Left ventricle myocardium inferior (tissue), 1 donor: ENCODE measurements around the gene RING1. TPM values are rescaled to one million over a fixed set of nuclear protein-coding genes. Genes with fewer than 3 reads are reported as not detected.

Experiments used
- DNase-seq: peaks from one replicate; pipeline ENCODE4 v3.0.0-alpha.2; 2020
- H3K27ac ChIP-seq: fragments of 200-600 bp; replicated peaks from 2 replicates; pipeline ENCODE4 v1.8.0; 2021
- H3K27me3 ChIP-seq: fragments of 200-600 bp; 2 replicates; pipeline ENCODE4 v1.8.0; 2021; ENCODE audit warnings: low read depth
- H3K36me3 ChIP-seq: fragments of 200-600 bp; 2 replicates; pipeline ENCODE4 v1.8.0; 2021
- H3K4me1 ChIP-seq: fragments of 200-600 bp; 2 replicates; pipeline ENCODE4 v1.8.0; 2021
- H3K4me3 ChIP-seq: fragments of 200-600 bp; 2 replicates; pipeline ENCODE4 v1.8.0; 2021; ENCODE audit warnings: mild to moderate bottlenecking, moderate library complexity
- H3K9me3 ChIP-seq: fragments of 200-600 bp; replicated peaks from 2 replicates; pipeline ENCODE4 v1.8.0; 2021
- CTCF ChIP-seq: fragments of 200-600 bp; IDR thresholded peaks from 2 replicates; pipeline ENCODE4 v1.8.0; 2021; ENCODE audit warnings: antibody characterized with exemption, mild to moderate bottlenecking, borderline replicate concordance
- intact Hi-C: fragments of 100-400 bp; cut with micrococcal nuclease; formaldehyde crosslinking; loops from one replicate; pipeline ENCODE4 v1.11.0; 2022
- total RNA-seq: library from RNA; stranded (reverse); fragmentation: NEBNext Ultra II Directional; extraction: Animal tissue kit (Norgen Biotek cat#: 25700); gene quantifications from one replicate; pipeline ENCODE4 v1.2.1, GENCODE V29; 2021
- donor health status: DM: no; HTN: yes; CAD: no; lungs with severe emphysema.

Gene RING1
- total RNA-seq, 1 donor from 2014 or later: 28.4 TPM

GRCh38 chr6:33163540-33163939 lies 44.8 kb upstream of the RING1 start:
- H3K27me3 ChIP-seq: no peaks in the 10 kb centered on the region
- no peaks in the 10 kb centered on the region for H3K9me3 ChIP-seq
- DNase-seq: no peak
- H3K4me1 ChIP-seq: peaks cover 16% of the 10 kb centered on the region
- no peaks in the 10 kb centered on the region for H3K36me3 ChIP-seq
- no peak overlapping the region for H3K27ac ChIP-seq
- no peak overlapping the region for H3K4me3 ChIP-seq
- intact Hi-C loops: loop anchor here (5.0 kb wide), 1 partner anchor 84 kb away; no protein-coding TSS in a partner anchor
- TF ChIP-seq CTCF: no peak

DNA sequence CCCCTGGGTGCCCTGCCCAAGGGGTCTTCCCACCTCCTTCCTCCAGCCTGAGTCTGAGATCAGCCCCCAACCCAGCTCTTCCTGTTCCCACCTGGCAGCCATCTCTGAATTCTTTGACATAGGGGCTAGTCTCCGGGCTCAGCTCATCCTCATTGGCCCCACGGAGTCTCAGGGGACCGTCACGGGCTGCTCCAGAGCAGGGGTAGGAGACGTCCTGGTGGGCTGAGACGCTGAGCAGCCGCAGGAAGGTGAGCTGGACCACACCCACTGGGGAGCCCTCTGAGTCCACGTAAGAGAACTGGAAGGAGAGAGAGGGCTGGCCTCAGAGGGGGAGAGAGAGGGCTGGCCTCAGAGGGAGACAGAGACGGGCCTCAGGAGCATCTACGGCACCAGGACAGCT lies 44.1 kb upstream of the RING1 start:
- Histone ChIP-seq H3K4me1 (peaks cover 16% of the 10 kb centered on the region), H3K27ac (no peak overlapping the region), H3K4me3 (no peak overlapping the region), H3K27me3 (no peaks in the 10 kb centered on the region), H3K36me3 (no peaks in the 10 kb centered on the region), H3K9me3 (no peaks in the 10 kb centered on the region)
- DNase-seq: no peak
- TF ChIP-seq CTCF: no peak
- intact Hi-C loops: loop anchor here (5.0 kb wide), 1 partner anchor 83 kb away; no protein-coding TSS in a partner anchor

GRCh38 chr6:33164665-33165373 lies 43.5 kb upstream of the RING1 start:
- Histone ChIP-seq H3K27me3 (no peaks in the 10 kb centered on the region), H3K36me3 (no peaks in the 10 kb centered on the region), H3K27ac (no peak overlapping the region), H3K4me1 (peaks cover 16% of the 10 kb centered on the region), H3K9me3 (no peaks in the 10 kb centered on the region), H3K4me3 (no peak overlapping the region)
- no peak for DNase-seq
- no peak for TF ChIP-seq CTCF
- intact Hi-C loops: loop anchor here (5.0 kb wide), 1 partner anchor 82 kb away; no protein-coding TSS in a partner anchor

GRCh38 chr6:33165581-33166258 lies 42.6 kb upstream of the RING1 start:
- no peak for TF ChIP-seq CTCF
- Histone ChIP-seq H3K36me3 (no peaks in the 10 kb centered on the region), H3K27ac (no peak overlapping the region), H3K27me3 (no peaks in the 10 kb centered on the region), H3K4me3 (no peak overlapping the region), H3K9me3 (no peaks in the 10 kb centered on the region), H3K4me1 (peaks cover 14% of the 10 kb centered on the region)
- no peak for DNase-seq
- intact Hi-C loops: no loop called here

DNA sequence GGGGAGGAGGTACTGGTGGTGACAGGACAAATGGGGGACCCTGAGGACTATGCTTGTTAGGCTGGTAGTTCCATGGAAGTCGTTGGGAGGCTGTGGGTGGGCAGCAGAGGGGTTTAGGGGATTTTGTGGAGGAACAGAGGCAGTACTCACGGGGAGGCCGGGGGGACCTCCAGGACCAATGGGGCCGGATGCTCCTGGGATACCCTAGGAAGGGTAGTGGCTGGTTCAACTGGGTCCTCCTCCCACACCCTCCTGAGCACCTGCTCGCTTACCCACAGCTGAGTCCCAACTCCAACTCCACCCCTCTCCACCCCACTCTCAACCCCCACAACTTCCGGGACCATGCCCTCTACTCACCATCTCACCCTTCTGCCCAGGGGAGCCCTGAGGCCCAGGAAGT lies 41.9 kb upstream of the RING1 start:
- DNase-seq: no peak
- Histone ChIP-seq H3K4me3 (no peak overlapping the region), H3K4me1 (peaks cover 8% of the 10 kb centered on the region), H3K27me3 (no peaks in the 10 kb centered on the region), H3K27ac (no peak overlapping the region), H3K36me3 (no peaks in the 10 kb centered on the region), H3K9me3 (no peaks in the 10 kb centered on the region)
- TF ChIP-seq CTCF: no peak
- intact Hi-C loops: no loop called here
